OCI-LY1 (cell line): Measurements from ENCODE around the gene GRIA1.

Experiments
- H2AFZ ChIP-seq: fragments of 200-600 bp; sonication (generic), shearing (Covaris generic); 2 replicates; pipeline ENCODE4 v1.6.0; 2014; ENCODE audit warnings: antibody characterized with exemption, mild to moderate bottlenecking, low read length
- H3F3A ChIP-seq: fragments of 200-600 bp; sonication (generic), shearing (Covaris generic); 2 replicates; pipeline ENCODE4 v1.6.0; 2014; ENCODE audit warnings: mild to moderate bottlenecking, antibody characterized with exemption, low read length, moderate library complexity; ENCODE audit not compliant: insufficient read depth
- H3K27ac ChIP-seq: fragments of 200-600 bp; sonication (generic); 2 replicates; pipeline ENCODE4 v1.5.1; 2014; ENCODE audit warnings: low read length, mixed run types, mild to moderate bottlenecking, low read depth; ENCODE audit not compliant: poor library complexity, severe bottlenecking
- H3K27me3 ChIP-seq: fragments of 200-600 bp; sonication (generic); 2 replicates; pipeline ENCODE4 v1.6.0; 2014; ENCODE audit warnings: antibody characterized with exemption, mild to moderate bottlenecking, low read length, moderate library complexity; ENCODE audit not compliant: insufficient read depth
- H3K36me3 ChIP-seq: fragments of 200-600 bp; sonication (generic); 2 replicates; pipeline ENCODE4 v1.6.1; 2014; ENCODE audit warnings: mild to moderate bottlenecking, antibody characterized with exemption, low read length, moderate library complexity, mixed read lengths; ENCODE audit not compliant: insufficient read depth
- H3K4me1 ChIP-seq: fragments of 200-600 bp; sonication (generic); 2 replicates; pipeline ENCODE4 v1.5.1; 2014; ENCODE audit warnings: mild to moderate bottlenecking, low read length, moderate library complexity; ENCODE audit not compliant: insufficient read depth, severe bottlenecking
- H3K4me2 ChIP-seq: fragments of 200-600 bp; sonication (generic), shearing (Covaris generic); 2 replicates; pipeline ENCODE4 v1.6.1; 2014; ENCODE audit warnings: low read length
- H3K4me3 ChIP-seq: fragments of 200-600 bp; sonication (generic); 2 replicates; pipeline ENCODE4 v1.5.1; 2014; ENCODE audit warnings: low read length, low read depth, mild to moderate bottlenecking, mixed read lengths; ENCODE audit not compliant: poor library complexity, severe bottlenecking
- H3K79me2 ChIP-seq: fragments of 200-600 bp; shearing (Covaris generic); 2 replicates; pipeline ENCODE4 v1.6.1; 2016; ENCODE audit warnings: mixed run types, low read length, mixed read lengths; ENCODE audit not compliant: insufficient read depth
- H3K9ac ChIP-seq: fragments of 200-600 bp; sonication (generic), shearing (Covaris generic); 2 replicates; pipeline ENCODE4 v1.6.1; 2014; ENCODE audit warnings: mild to moderate bottlenecking, low read length, mixed read lengths
- H3K9me2 ChIP-seq: fragments of 200-600 bp; sonication (generic), shearing (Covaris generic); 2 replicates; pipeline ENCODE4 v1.6.1; 2014; ENCODE audit warnings: low read depth, mild to moderate bottlenecking, low read length, mixed read lengths
- H3K9me3 ChIP-seq: fragments of 200-600 bp; shearing (Covaris generic); 2 replicates; pipeline ENCODE4 v1.6.1; 2014; ENCODE audit warnings: low read length, mixed read lengths
- H4K20me1 ChIP-seq: fragments of 200-600 bp; sonication (generic), shearing (Covaris generic); 2 replicates; pipeline ENCODE4 v1.6.0; 2016; ENCODE audit warnings: mild to moderate bottlenecking, low read length; ENCODE audit not compliant: insufficient read depth
- CTCF ChIP-seq: fragments of 200-600 bp; sonication (generic), shearing (Covaris generic); IDR thresholded peaks from 2 replicates; pipeline ENCODE4 v1.5.1; 2017; ENCODE audit warnings: mild to moderate bottlenecking, antibody characterized with exemption, low read length, moderate library complexity, mixed read lengths
- EZH2 ChIP-seq: fragments of 200-600 bp; sonication (generic), shearing (Covaris generic); IDR thresholded peaks from 2 replicates; pipeline ENCODE4 v1.8.0; 2017; ENCODE audit warnings: borderline replicate concordance, mixed run types, mild to moderate bottlenecking, antibody characterized with exemption, low read length, moderate library complexity, mixed read lengths

Gene GRIA1

GRCh38 chr5:153490118-153491037, at the start of gene GRIA1:
GRIA1 (plus strand) TSS chr5:153490670.
- Histone ChIP-seq H3K9ac (no peak within 1 kb of the TSS), H3K9me2 (no peaks in the 10 kb centered on the region), H4K20me1 (no peaks in the 10 kb centered on the region), H3K36me3 (no peaks in the 10 kb centered on the region), H3K79me2 (no peaks in the 10 kb centered on the region), H3K4me1 (no peaks in the 10 kb centered on the region), H3F3A (no peaks in the 10 kb centered on the region), H3K4me3 (no peak within 1 kb of the TSS), H3K27ac (no peak within 1 kb of the TSS), H2AFZ (no peak within 1 kb of the TSS), H3K27me3 (no peaks in the 10 kb centered on the region), H3K9me3 (no peaks in the 10 kb centered on the region), H3K4me2 (no peak within 1 kb of the TSS)
- TF ChIP-seq CTCF (no peak), EZH2 (no peak)

- no peaks in the 10 kb centered on the region for H3K27me3 ChIP-seq
- no peak overlapping the region for H3K9ac ChIP-seq
- H3F3A ChIP-seq, result no peaks in the 10 kb centered on the region
- H3K27ac ChIP-seq, result no peak overlapping the region
- H3K36me3 ChIP-seq, result no peaks in the 10 kb centered on the region
- H3K9me3 ChIP-seq, result no peaks in the 10 kb centered on the region
- no peaks in the 10 kb centered on the region for H4K20me1 ChIP-seq
- H3K4me1 ChIP-seq, result no peaks in the 10 kb centered on the region
- H2AFZ ChIP-seq, result no peak overlapping the region
- no peak overlapping the region; the same call in 1 of the 2 replicates for H3K4me2 ChIP-seq
- no peak overlapping the region for H3K4me3 ChIP-seq
- H3K9me2 ChIP-seq, result no peaks in the 10 kb centered on the region
- no peaks in the 10 kb centered on the region for H3K79me2 ChIP-seq
- TF ChIP-seq CTCF, result no peak
- no peak for TF ChIP-seq EZH2
Observed at GRCh38 chr5:153445875-153446579, 44.4 kb upstream of the GRIA1 start.

- no peak overlapping the region for H2AFZ ChIP-seq
Observed at GRCh38 chr5:153447534-153447933, 42.9 kb upstream of the GRIA1 start.

More at GRCh38 chr5:153447534-153447933, 42.9 kb upstream of the GRIA1 start:
- Histone ChIP-seq H3K79me2 (no peaks in the 10 kb centered on the region), H3K9ac (no peak overlapping the region), H3K9me2 (no peaks in the 10 kb centered on the region), H3K4me3 (no peak overlapping the region), H3K4me1 (no peaks in the 10 kb centered on the region), H3K27ac (no peak overlapping the region), H3K9me3 (no peaks in the 10 kb centered on the region), H3K4me2 (no peak overlapping the region), H4K20me1 (no peaks in the 10 kb centered on the region), H3K27me3 (no peaks in the 10 kb centered on the region), H3K36me3 (no peaks in the 10 kb centered on the region), H3F3A (no peaks in the 10 kb centered on the region)
- TF ChIP-seq EZH2, result no peak
- no peak for TF ChIP-seq CTCF
